ENCODE results near the gene KLF4. TPM values are rescaled to one million over a fixed set of nuclear protein-coding genes. Genes with fewer than 3 reads are reported as not detected.

KLF4 gene
- 11.1 and 11.4 TPM in 2 replicates for total RNA-seq

DNA sequence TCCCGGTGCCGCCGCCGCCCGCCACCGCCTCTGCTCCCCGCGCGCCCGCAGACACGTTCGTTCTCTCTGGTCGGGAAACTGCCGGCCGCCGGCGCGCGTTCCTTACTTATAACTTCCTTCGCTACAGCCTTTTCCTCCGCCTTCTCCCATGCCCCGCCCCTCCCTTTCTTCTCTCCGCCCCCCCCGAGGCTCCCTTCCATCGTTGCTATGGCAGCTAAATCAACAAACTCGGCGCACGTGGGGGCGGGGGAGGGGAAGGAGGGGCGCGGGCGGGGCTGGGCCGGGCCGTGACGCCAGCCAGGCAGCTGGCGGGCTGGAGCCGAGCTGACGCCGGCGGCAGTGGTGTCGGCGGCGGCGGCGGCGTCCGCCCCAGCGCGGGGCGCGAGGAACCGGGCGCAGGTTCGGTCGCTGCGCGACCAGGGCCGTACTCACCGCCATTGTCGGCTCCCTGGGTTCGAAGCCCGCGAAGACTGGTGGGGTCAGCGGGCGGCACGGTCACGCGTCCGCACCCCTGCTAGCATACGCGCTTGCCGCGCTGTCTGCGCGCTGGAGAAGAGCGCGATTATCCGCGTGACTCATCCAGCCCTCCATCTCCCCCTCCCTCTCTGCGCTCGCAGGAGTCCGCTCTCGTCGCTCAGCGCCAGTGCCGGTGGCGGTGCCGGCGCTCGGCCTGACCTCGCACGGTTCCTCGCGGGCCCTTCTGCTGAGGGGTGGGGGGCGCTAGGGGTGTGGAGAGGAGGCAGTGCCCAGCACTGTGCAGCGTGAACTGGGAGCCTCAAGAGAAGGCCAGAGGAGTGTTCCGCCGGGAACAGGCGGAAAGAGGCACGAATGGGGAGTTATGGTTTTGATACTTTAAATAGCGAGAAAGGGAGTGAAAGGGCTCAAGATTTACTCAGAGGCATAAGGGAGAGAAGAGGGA, at the start of gene KLF4:
Gene KLF4, minus strand, starts transcription at position 83 of the 919 bp plus-strand sequence. CDS start 597 bp downstream, outside the sequence.

Other genes starting within 250 kb of the KLF4 start
- 73.1 and 85.6 TPM in 2 replicates for gene RAD23B, start 206.5 kb downstream of the KLF4 start, total RNA-seq

All from cardiac ventricle fibroblast (primary cell).